Measurements from ENCODE around the gene TMPRSS4. TPM values are rescaled to one million over a fixed set of nuclear protein-coding genes. Genes with fewer than 3 reads are reported as not detected.

The TMPRSS4 gene
- total RNA-seq, 4 donors from 2014 or later = 224 to 423 (median 248) TPM

DNA sequence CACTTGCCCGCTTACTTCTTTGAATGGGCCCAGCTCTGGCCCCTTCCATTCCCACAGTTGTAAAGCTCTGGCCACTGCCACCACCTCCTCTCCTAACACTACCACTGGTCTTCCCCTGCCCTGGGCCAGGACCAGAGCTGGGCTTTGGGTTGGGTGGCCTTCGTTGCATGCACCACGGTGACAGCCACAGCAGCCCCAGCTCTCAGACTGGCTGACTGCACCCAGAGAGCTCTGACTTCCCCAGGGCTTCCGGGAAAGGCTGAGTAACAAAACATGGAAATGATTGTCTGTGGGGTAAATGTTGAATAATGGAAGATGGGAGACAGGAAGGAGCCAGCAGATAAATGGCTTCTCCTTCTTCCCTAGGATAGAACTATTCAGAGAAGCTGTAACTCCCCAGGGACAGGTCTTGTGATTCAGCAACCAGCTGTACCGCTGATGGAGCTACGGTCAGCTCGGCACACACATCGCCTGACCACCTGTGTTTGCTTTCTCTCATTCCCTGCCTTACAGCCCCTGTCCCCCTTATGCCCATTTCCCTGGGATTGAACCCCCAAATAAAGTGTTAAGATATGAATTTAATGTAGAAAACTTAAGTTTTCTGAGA, 48.2 kb downstream of the TMPRSS4 start:
- TF ChIP-seq, protein P1, sequence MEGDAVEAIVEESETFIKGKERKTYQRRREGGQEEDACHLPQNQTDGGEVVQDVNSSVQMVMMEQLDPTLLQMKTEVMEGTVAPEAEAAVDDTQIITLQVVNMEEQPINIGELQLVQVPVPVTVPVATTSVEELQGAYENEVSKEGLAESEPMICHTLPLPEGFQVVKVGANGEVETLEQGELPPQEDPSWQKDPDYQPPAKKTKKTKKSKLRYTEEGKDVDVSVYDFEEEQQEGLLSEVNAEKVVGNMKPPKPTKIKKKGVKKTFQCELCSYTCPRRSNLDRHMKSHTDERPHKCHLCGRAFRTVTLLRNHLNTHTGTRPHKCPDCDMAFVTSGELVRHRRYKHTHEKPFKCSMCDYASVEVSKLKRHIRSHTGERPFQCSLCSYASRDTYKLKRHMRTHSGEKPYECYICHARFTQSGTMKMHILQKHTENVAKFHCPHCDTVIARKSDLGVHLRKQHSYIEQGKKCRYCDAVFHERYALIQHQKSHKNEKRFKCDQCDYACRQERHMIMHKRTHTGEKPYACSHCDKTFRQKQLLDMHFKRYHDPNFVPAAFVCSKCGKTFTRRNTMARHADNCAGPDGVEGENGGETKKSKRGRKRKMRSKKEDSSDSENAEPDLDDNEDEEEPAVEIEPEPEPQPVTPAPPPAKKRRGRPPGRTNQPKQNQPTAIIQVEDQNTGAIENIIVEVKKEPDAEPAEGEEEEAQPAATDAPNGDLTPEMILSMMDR (IDR thresholded peaks at IDR 0.05) = no peak
- no peak for TF ChIP-seq POLR2AphosphoS5 (IDR thresholded peaks at IDR 0.05)
- TF ChIP-seq POLR2A (IDR thresholded peaks at IDR 0.05) = no peak
- in situ Hi-C loops (cut with MboI; ENCODE audit: low pct_ligation_motif_present in 1 of 4, low pct_unique_long_range_greater_than_20kb in 1 of 4, low sequenced_read_pairs in 3 of 4) = loop anchor here in 1 of 4 donors (25.0 kb wide), 1 partner anchor 362 kb away; no protein-coding TSS in a partner anchor
- DNase-seq = no peak
- Histone ChIP-seq H3K4me3 (no peak overlapping the region), H3K27ac (no peak overlapping the region), H3K4me1 (no peaks in the 10 kb centered on the region), H3K27me3 (no peaks in the 10 kb centered on the region), H3K36me3 (peaks cover 0 to 5% (median 0%) of the 10 kb centered on the region in 4 donors), H3K9me3 (no peaks in the 10 kb centered on the region)
- WGBS, 2 donors (ENCODE audit: low coverage in 1 of 2) = 80% methylated on average over 8 of the region's 8 CpGs; no CpG with 5 or more reads in 1 of the 2 donors
- intact Hi-C loops (cut with DNase I; ENCODE audit: low total_unique reads) = no loop called here

DNA sequence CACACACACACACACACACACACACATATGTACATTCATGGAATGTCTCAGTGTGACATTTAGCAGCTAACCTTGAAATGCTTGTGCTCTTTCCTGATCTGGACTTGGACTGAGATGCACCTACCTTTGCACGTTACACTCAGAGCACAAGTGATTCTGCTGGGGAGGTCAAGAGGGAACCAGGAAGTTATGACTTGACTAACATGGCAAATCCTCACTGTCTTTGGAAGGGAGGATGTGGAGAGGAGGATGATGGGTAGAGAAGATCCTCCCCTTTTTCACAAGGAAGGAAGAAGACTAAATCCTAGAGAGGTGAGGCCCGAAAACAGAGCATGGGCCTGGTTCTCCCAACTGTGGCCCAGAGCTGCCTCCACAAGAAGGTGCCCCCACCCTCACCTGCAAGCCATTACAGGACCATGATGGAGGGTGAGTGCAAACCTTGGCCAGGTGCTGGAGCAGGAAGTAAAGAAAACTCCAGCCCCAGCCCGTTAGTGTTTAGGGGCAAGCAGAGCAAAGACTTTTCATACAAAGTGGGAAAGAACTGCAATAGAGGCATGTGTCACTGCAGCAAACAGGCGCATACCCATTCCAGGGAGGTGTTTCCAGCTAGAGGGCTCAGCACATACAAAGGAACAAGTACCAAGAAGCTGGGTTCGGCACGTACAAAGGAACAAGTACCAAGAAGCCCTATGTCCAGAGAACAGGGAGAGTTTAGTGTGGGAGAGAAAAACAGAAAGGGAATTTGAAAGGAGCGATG, 49.4 kb downstream of the TMPRSS4 start:
- TF ChIP-seq EP300 (IDR thresholded peaks at IDR 0.05; ENCODE audit: low read depth) = no peak
- TF ChIP-seq POLR2AphosphoS5 (IDR thresholded peaks at IDR 0.05) = no peak
- TF ChIP-seq POLR2A (IDR thresholded peaks at IDR 0.05) = no peak
- TF ChIP-seq, protein P1 (IDR thresholded peaks at IDR 0.05) = no peak
- no peaks in the 10 kb centered on the region for H3K36me3 ChIP-seq
- H3K9me3 ChIP-seq = no peaks in the 10 kb centered on the region
- intact Hi-C loops (cut with DNase I; ENCODE audit: low total_unique reads) = no loop called here
- H3K4me1 ChIP-seq = no peaks in the 10 kb centered on the region
- in situ Hi-C loops (cut with MboI; ENCODE audit: low pct_ligation_motif_present in 1 of 4, low pct_unique_long_range_greater_than_20kb in 1 of 4, low sequenced_read_pairs in 3 of 4) = loop anchor here in 1 of 4 donors (25.0 kb wide), 1 partner anchor 361 kb away; no protein-coding TSS in a partner anchor
- no peak overlapping the region for H3K27ac ChIP-seq
- WGBS, 2 donors (ENCODE audit: low coverage in 1 of 2) = 78 to 80% methylated on average over 6 to 7 of the region's 7 CpGs
- DNase-seq = no peak
- no peak overlapping the region for H3K4me3 ChIP-seq
- H3K27me3 ChIP-seq = no peaks in the 10 kb centered on the region

DNA sequence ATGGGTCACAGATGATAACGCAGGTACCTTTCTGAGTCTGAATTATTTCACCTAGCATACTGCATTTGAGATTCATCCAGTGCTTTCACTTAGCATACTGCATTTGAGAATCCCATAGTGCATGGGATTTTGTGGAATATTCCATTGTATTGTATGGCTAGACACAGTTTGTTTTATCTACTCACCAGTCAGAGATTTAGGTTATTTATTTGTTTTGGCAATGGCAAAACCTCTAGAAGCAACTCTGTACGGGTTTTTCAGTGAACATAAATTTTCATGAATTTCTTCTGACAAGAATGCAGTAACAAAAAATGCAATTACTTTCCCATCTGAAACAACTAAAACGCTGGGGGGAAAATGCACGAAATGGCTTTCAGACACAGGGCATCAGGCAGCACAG, 51.4 kb downstream of the TMPRSS4 start:
- 64 to 67% methylated on average over 1 to 4 of the region's 4 CpGs for WGBS, 2 donors (ENCODE audit: low coverage in 1 of 2)
- in situ Hi-C loops (cut with MboI; ENCODE audit: low pct_ligation_motif_present in 1 of 4, low pct_unique_long_range_greater_than_20kb in 1 of 4, low sequenced_read_pairs in 3 of 4) (loop anchor here in 1 of 4 donors (25.0 kb wide), 1 partner anchor 359 kb away; no protein-coding TSS in a partner anchor), intact Hi-C loops (cut with DNase I; ENCODE audit: low total_unique reads) (no loop called here)
- Histone ChIP-seq H3K27ac (no peak overlapping the region), H3K27me3 (no peaks in the 10 kb centered on the region), H3K4me1 (no peaks in the 10 kb centered on the region), H3K36me3 (no peaks in the 10 kb centered on the region), H3K9me3 (no peaks in the 10 kb centered on the region), H3K4me3 (no peak overlapping the region)
- TF ChIP-seq POLR2AphosphoS5 (IDR thresholded peaks at IDR 0.05) = no peak
- no peak for TF ChIP-seq POLR2A (IDR thresholded peaks at IDR 0.05)
- TF ChIP-seq EP300 (IDR thresholded peaks at IDR 0.05; ENCODE audit: low read depth) = no peak
- TF ChIP-seq, protein P1 (IDR thresholded peaks at IDR 0.05) = no peak
- DNase-seq = no peak

DNA sequence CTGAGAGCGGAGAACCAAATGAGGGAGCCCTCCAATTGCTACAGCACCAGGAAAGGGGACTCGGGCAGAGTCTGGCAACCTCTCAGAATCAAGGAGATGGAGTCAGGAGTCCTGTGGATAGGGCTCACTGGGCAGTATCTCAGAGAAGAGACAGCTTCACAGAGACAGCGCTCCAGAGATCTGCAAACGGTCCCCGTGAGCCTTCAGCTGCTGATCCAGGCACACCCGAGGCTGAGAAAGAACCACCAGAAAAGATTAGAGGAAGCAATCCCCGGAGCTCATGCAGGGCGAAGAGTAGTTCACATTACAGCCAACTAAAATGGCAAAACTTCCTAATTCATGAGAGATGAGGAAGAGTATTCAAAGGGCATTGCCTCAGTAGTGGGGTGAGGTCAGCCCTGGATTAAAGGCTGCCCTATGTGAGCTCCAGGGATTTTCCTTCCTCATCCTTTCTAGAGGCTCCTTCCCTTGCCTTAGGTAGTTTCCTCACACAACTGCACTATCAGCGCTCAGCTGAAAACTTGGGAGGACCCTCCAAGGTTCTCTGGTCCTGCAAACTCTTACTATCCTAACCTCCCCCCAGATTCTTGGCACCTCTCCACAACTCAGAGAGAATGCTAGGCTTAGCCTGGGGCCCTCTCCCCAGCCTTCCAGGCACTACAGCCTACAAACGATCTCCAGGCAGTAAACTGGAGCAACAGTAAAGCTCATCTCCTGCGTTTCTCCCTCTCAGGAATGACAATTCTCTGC, 52.0 kb downstream of the TMPRSS4 start:
- no peaks in the 10 kb centered on the region for H3K36me3 ChIP-seq
- no peak overlapping the region for H3K4me3 ChIP-seq
- intact Hi-C loops (cut with DNase I; ENCODE audit: low total_unique reads) (no loop called here), in situ Hi-C loops (cut with MboI; ENCODE audit: low pct_ligation_motif_present in 1 of 4, low pct_unique_long_range_greater_than_20kb in 1 of 4, low sequenced_read_pairs in 3 of 4) (loop anchor here in 1 of 4 donors (25.0 kb wide), 1 partner anchor 358 kb away; no protein-coding TSS in a partner anchor)
- TF ChIP-seq POLR2AphosphoS5 (IDR thresholded peaks at IDR 0.05) = no peak
- no peak for TF ChIP-seq EP300 (IDR thresholded peaks at IDR 0.05; ENCODE audit: low read depth)
- no peak for TF ChIP-seq POLR2A (IDR thresholded peaks at IDR 0.05)
- no peaks in the 10 kb centered on the region for H3K27me3 ChIP-seq
- H3K27ac ChIP-seq = no peak overlapping the region
- no peaks in the 10 kb centered on the region for H3K9me3 ChIP-seq
- no peak for DNase-seq
- no peaks in the 10 kb centered on the region for H3K4me1 ChIP-seq
- whole genome bisulfite sequencing, 2 donors (ENCODE audit: low coverage in 1 of 2) = 67 to 100% methylated on average over 2 to 11 of the region's 11 CpGs
